HG03520 (cell line): Measurements from ENCODE around the gene SF3B6.
"Not testable (repeated sequence)": the region's sequence is repeated elsewhere in the genome, so short reads cannot be mapped to it uniquely, and the experiment has no call there.

ENCODE experiments used
- ATAC-seq: cut with Tn5 transposase; IDR thresholded peaks from one replicate; pipeline ENCODE4 v1.9.1; 2021; ENCODE audit warnings: mild to moderate bottlenecking, moderate library complexity; ENCODE audit not compliant: unreplicated experiment

The SF3B6 gene

GRCh38 chr2:24095171-24095677 lies 19.1 kb upstream of the SF3B6 start:
- not testable (repeated sequence) for ATAC-seq

GRCh38 chr2:24093270-24093669 lies 17.1 kb upstream of the SF3B6 start:
- ATAC-seq: not testable (repeated sequence)

- no peak for ATAC-seq
Observed at GRCh38 chr2:24088821-24089359, 12.8 kb upstream of the SF3B6 start.

DNA sequence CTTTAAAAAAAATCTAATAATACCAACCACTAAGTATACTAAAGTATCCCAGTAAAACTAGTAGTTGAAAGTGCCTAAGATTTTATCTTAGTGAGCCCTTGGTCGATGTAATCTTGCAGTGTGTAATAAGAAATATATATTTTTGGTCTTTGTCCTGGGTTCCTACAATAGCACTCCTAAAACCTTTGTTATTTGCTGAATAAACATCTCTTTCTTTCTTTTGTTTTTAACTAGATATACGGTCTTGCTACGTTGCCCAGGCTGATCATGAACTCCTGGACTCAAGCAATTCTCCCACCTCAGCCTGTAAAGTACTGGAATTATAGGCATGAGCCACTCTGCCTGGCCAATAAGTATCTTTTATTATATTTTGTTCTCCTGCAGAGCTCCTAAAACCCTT lies 10.9 kb upstream of the SF3B6 start:
- ATAC-seq: no peak

- ATAC-seq: no peak
Observed at GRCh38 chr2:24086241-24086640, 10.1 kb upstream of the SF3B6 start.

DNA sequence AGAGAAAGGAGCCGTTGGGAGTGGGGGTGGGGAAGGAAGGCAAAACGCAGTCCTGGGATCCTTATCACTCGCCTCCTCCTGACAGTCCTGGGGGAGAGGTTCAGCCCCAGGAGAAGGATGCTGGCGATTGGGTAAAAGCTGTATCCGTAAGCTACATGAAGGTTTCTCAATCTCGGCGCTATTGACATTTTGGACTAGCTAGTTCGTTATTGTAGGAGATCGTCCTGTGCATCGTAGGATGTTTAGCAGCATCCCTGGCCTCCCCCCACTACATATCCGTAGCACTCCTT lies 9.0 kb upstream of the SF3B6 start:
- ATAC-seq: no peak

GRCh38 chr2:24084386-24085199 lies 8.5 kb upstream of the SF3B6 start, which contains the start of gene TP53I3:
Gene TP53I3, minus strand, starts transcription at chr2:24084834. Its CDS starts 508 bp downstream, at chr2:24084326.
- peak; percentile 73 for ATAC-seq

DNA sequence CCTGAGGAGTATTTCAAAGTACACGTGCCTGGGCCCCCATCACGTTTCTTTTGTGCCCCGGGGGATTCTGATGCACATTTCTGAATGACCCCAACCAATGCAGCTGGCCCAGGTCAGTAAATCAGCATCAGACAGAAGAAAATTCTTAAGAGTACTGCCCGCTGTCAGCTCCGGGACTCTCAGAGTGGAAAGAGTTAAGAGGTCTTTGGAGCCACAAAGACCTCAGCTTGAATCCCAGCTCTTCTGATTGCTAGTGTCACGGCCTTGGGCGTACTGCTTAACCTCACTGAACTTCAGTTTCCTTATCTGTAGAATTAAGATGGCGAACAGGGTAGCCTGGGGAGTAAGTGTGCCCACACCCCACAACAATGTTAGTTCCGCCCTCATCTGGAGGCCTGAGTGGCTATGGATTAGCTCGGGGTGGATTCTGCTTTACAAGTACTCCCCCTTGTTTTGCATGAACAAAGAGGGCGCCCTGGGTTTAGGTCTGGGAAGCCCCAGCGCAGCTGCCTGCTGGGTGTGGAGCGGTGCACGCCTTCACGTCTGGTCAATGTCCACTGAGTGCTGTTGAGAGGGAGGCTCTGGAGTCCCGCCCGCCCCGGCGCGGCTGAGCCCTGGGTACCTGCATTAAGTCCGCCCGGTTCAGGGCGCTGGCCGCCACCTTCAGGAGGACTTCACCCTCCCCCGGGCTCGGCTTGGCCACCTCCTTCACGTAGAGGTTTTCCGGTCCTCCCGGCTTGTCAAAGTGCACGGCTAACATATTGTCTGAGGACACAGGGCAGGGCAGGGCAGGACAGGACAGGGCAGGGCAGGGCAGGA lies 7.7 kb upstream of the SF3B6 start:
- ATAC-seq: peak; percentile 74

DNA sequence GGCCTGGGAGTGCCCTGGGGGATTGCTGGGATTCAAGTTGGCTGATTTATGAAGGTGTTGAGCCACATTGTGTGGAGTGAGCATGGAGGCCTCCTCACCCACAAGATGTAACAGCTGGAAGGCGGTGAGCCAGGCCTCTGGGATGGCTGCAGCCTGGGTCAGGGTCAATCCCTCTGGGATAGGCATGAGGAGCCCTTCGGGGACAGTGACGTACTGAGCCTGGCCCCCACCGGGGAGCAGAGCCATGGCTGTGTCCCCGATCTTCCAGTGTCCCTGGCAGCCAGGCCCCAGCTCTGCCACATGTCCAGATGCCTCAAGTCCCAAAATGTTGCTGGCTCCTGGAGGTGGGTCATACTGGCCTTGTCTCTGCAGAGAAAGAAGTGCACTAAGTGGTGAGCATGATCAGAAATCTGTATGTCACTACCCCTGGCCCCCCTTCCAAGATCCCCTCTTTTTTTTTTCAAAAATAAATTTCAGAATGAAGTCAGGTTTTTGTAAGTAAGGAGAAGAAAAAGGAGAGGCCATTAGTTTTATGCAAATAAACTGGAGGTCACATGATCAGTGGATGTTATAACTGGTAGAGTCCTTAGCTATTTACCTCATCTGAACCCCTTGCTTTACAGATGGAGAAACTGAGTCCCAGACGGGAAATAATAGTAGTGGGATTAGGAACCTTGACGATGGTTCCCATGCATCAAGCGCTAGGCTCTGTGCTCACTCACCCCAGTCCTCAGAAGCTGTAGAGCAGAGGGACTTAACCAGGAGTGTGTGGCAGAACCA lies 6.9 kb upstream of the SF3B6 start:
- no peak for ATAC-seq

GRCh38 chr2:24080701-24081100 lies 4.6 kb upstream of the SF3B6 start:
- ATAC-seq: no peak

DNA sequence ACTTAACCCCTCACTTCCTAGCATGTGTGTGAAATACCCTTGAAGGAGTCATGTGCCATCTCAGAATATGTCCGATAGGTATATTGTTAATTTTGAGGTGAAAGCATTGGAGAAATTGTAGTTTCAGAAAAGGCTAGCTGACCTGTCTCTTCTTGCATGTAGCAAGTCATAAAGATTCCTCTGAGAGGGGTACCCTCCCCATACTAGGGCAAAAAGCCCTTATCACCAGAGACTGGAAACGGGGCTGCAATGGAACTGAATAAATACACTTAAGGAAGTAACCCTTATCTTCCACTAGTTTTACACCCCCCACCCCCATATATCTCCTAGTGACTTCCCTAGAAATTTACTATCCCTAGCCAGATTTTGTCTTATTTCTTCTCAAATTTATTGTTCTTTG lies 1.8 kb upstream of the SF3B6 start:
- no peak for ATAC-seq

DNA sequence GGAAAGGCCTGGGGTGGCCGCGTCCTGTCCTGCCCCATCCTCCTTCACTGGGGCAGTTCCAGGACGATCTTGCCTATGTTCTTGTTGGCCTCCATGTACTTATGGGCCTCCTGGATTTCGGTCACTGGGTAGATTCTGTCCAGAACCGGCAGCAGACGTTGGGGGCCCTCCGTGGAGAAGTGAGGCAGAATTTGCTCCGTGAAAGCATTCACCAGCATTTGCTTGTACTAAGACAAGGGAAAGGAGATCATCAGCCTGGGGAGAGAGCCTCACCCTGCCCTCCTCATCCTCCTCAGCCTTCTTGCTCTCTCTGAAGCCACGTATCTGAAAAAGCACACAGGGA lies 1.4 kb upstream of the SF3B6 start:
- ATAC-seq: no peak

DNA sequence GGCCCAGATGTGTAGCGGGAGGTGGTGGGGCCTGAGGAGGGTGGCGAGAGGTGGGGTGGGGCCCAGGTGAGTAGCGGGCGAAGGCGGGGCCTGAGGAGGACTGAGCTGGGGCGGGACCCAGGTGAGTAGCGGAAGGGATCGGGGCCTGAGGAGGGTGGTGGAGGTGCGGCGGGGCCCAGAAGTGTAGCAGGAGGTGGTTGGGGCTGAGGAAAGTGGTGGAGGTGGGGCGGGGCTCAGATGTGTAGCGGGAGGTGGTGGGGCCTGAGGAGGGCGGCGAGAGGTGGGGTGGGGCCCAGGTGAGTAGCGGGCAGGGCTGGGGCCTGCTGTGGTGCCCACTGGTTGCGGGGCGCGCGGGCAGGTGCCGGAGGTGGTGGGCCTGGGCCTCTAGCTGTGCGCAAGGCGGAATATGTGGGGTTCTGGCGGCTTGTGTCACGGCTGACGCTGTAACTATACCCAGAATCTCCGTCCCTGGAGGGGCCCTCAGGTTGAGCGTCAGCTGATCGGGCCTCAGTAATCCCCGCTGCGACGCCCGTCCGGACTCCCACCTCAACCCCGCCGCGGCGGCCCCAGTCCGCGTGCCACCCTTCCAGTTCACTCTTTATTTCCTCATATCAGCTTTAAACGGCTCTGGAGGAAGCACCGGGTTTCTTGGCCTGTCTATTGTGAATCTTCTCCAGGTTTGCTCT lies 866 bp upstream of the SF3B6 start:
- ATAC-seq: peak; percentile 12

DNA sequence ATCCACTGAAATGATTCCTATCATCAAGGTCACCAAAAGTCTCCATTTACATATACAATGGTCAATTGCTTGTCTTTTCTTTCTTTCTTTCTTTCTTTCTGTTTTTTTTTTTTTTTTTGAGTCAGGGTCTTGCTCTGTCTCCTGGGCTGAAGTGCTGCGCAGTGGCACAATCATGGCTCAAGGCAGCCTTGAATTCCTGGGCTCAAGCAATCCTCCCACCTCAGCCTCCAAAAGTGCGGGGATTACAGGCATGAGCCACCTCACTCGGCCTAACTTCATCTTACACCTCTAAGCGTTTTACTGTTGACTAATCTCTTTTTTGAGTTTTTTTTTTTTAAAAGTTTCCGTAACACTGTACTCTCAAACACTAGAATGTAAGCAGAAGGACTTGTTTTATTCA lies 867 bp downstream of the SF3B6 start:
- ATAC-seq: no peak

DNA sequence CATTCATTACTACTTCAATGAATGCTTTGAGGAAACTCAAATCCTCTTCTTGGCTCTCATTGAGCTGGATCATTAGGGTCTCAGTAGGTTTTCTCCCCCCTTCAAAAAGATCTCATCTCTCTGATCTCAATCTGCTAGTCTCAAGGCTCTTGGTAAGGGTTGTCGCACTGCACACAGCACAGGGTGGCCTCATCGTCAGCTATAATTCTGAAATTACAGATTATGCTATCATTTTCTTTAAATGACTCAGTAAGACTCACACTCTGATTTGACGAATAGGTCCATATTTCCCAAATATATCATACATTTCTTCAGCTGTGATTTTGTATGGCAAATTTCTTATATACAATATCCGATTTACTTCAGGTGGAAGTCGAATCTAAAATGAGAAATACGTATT lies 2.3 kb downstream of the SF3B6 start:
- ATAC-seq: no peak

- no peak for ATAC-seq
Observed at GRCh38 chr2:24072259-24072658, 3.9 kb downstream of the SF3B6 start.

DNA sequence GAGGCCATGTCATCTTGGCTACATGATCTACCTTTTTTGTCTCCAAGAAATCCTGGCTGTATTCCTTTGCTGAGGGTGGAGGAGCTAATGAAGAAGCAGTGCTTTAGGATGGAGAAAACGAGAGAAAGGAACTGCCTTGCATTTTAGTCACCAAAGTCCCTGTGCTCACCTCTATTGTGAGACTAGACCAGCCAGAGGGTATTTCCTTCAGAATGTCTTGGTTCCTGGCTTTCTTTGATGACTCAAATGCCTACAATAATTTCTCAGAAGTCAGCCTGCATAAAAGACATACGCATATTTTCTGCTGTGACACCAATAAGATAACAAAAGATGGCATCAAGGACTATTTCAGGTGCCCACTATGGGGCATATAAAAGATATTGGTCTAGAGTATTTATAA lies 10.8 kb downstream of the SF3B6 start:
- no peak for ATAC-seq

DNA sequence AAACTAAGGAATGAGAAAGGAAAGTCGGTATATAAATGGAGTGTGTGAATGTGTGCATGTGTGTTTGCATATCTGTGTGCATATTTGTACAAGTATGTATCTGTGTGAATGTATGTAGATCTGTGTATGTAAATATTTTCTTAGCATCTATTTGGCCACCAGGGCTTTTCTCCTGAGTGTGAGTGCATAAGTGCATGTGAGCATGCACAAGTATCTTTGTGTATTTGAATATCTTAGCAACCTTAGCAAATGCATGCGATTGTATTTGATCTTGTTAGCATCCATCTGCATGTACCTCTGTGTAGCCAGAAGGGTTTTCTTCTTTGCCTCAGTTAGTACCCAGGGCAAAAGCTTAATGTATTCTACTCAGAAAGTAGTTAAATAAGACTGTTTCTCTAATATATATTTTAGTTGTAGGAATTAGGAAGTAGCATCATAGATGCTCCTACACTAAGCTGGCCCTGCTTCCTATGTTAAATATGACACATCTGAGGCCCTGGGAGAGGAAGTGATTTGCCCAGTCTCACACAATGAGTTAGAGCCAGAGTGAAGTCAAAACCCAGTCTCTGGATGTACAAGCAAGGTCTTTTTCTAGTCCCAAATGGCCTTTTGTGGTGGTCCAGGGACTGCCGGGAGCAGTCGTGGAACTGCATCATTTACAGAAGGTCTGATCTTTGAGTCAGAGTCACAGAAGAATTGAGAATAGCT lies 17.4 kb downstream of the SF3B6 start:
- no peak for ATAC-seq

GRCh38 chr2:24055750-24056149 lies 20.4 kb downstream of the SF3B6 start:
- ATAC-seq: no peak
